Mesenteric fat pad (tissue), 1 donor: Measurements from ENCODE around the gene LLCFC1. TPM values are rescaled to one million over a fixed set of nuclear protein-coding genes. Genes with fewer than 3 reads are reported as not detected.

Experiments
- DNase-seq: peaks from one replicate; pipeline ENCODE4 v3.0.0-alpha.2; 2020; ENCODE audit warnings: low spot score
- total RNA-seq: library from RNA; stranded (reverse); fragmentation: NEBNext Ultra II Directional; extraction: Animal tissue kit (Norgen Biotek cat#: 25700); gene quantifications from one replicate; pipeline ENCODE4 v1.2.1, GENCODE V29; 2021
- donor health status: DM: yes; HTN: yes; CAD: no.

The LLCFC1 gene
- total RNA-seq, 1 donor from 2014 or later: not detected

DNA sequence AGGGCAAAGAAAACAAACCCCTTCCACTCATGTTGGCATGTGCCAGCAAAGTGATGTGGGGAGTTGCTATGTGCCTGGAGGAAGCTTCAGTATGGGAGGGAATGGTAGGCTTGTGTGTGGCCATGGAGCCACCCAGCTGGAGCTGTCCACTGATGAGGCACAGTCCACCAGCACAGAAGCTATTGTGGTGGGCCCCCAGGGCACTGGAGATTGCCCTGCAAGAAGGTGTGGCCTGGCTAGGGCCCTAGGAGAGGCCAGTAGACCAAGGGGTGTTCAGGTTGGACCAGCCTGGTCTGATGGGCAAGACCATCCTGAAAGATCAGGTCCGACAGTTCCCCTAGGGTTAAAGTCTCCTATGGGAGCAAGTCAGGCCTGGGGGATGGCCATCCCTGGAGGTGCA, 45.0 kb downstream of the LLCFC1 start:
- DNase-seq: no peak

Other genes with a start within 250 kb of the LLCFC1 start
- gene PRSS1, start 190.0 kb upstream of the LLCFC1 start, total RNA-seq: 5.0 TPM
- 9.3 TPM for gene PRSS2, start 168.5 kb upstream of the LLCFC1 start, total RNA-seq
- 6.3 TPM for gene EPHB6, start 84.4 kb upstream of the LLCFC1 start, total RNA-seq
- not detected for gene TRPV6, start 53.7 kb upstream of the LLCFC1 start, total RNA-seq
- gene TRPV5, start 5.7 kb upstream of the LLCFC1 start, total RNA-seq: not detected
- gene KEL, start 22.9 kb downstream of the LLCFC1 start, total RNA-seq: not detected
- not detected for gene OR9A2, start 87.6 kb downstream of the LLCFC1 start, total RNA-seq
- not detected for gene OR6V1, start 112.9 kb downstream of the LLCFC1 start, total RNA-seq
- gene PIP, start 192.6 kb downstream of the LLCFC1 start, total RNA-seq: not detected
- gene TAS2R39, start 243.9 kb downstream of the LLCFC1 start, total RNA-seq: not detected